ENCODE measurements around the gene PTPRN2. TPM values are rescaled to one million over a fixed set of nuclear protein-coding genes. Genes with fewer than 3 reads are reported as not detected.

Gene PTPRN2
- total RNA-seq, 1 experiment from 2014 or later: 1.1 TPM

DNA sequence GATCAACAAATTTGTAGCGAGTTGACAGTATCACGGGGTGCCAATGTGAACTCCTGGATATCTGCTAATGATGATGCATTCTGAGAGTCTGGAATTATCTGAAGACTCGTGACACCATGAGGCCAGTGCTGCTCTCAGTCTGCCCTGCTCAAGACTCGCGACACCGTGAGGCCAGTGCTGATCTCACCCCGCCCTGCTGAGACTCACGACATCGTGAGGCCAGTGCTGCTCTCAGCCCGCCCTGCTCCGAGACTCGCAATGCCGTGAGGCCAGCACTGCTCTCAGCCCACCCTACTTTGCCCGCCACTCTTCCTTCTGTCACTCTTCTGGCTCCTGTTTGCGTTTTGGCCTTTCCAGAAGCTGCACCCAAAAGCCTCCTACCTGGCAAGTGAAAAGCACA lies 411.8 kb downstream of the PTPRN2 start:
- Histone ChIP-seq H3K36me3 (ENCODE audit: control insufficient read depth, insufficient read depth, low read length) (no peaks in the 10 kb centered on the region), H3K4me3 (ENCODE audit: low read depth in 2 of 2, low read length in 2 of 2) (no peak overlapping the region), H3K27ac (ENCODE audit: low read length) (no peak overlapping the region), H3K4me1 (ENCODE audit: control insufficient read depth, insufficient read depth, low read length) (no peaks in the 10 kb centered on the region), H3K9me3 (ENCODE audit: control insufficient read depth, insufficient read depth, low read depth, low read length) (no peaks in the 10 kb centered on the region), H3K27me3 (ENCODE audit: control insufficient read depth, insufficient read depth, low read length) (no peaks in the 10 kb centered on the region; the same call in 1 of the 2 replicates)
- POLR2A ChIA-PET: no interaction called here
- ATAC-seq (no peak), DNase-seq (ENCODE audit: low read depth, low spot score) (no peak)
- in situ Hi-C loops (cut with HindIII; ENCODE audit: low pct_unique_long_range_greater_than_20kb, low sequenced_read_pairs) (no loop called here), intact Hi-C loops (cut with micrococcal nuclease; ENCODE audit: unreplicated experiment) (no loop called here)
- BruUV-seq (replicated peaks): no TSS peak
- CTCF ChIA-PET: no interaction called here
- TF ChIP-seq SIN3A (IDR thresholded peaks at IDR 0.05; ENCODE audit: borderline replicate concordance, insufficient read depth, low read depth, low read length) (no peak), REST (IDR thresholded peaks at IDR 0.05; ENCODE audit: insufficient read depth in 1 of 2, low read depth in 2 of 2, low read length in 1 of 2) (no peak), TCF7L2 (IDR thresholded peaks at IDR 0.05; ENCODE audit: low read depth, low read length) (no peak), CTCF (IDR thresholded peaks at IDR 0.05) (no peak), POLR2AphosphoS5 (IDR thresholded peaks at IDR 0.05; ENCODE audit: low read depth, low read length) (no peak)

GRCh38 chr7:158174947-158175346 lies 412.7 kb downstream of the PTPRN2 start:
- intact Hi-C loops (cut with micrococcal nuclease; ENCODE audit: unreplicated experiment) (no loop called here), in situ Hi-C loops (cut with HindIII; ENCODE audit: low pct_unique_long_range_greater_than_20kb, low sequenced_read_pairs) (no loop called here)
- H3K4me3 ChIP-seq (ENCODE audit: low read depth in 2 of 2, low read length in 2 of 2): no peak overlapping the region
- H3K27me3 ChIP-seq (ENCODE audit: control insufficient read depth, insufficient read depth, low read length): no peaks in the 10 kb centered on the region; the same call in 1 of the 2 replicates
- no peak for ATAC-seq
- ChIA-PET POLR2A (no interaction called here), CTCF (no interaction called here)
- no peaks in the 10 kb centered on the region for H3K4me1 ChIP-seq (ENCODE audit: control insufficient read depth, insufficient read depth, low read length)
- H3K27ac ChIP-seq (ENCODE audit: low read length): no peak overlapping the region
- DNase-seq (ENCODE audit: low read depth, low spot score): no peak
- TF ChIP-seq POLR2AphosphoS5 (IDR thresholded peaks at IDR 0.05; ENCODE audit: low read depth, low read length): no peak
- no peak for TF ChIP-seq REST (IDR thresholded peaks at IDR 0.05; ENCODE audit: insufficient read depth in 1 of 2, low read depth in 2 of 2, low read length in 1 of 2)
- TF ChIP-seq CTCF (IDR thresholded peaks at IDR 0.05): no peak
- no peaks in the 10 kb centered on the region for H3K9me3 ChIP-seq (ENCODE audit: control insufficient read depth, insufficient read depth, low read depth, low read length)
- BruUV-seq (replicated peaks): no TSS peak
- H3K36me3 ChIP-seq (ENCODE audit: control insufficient read depth, insufficient read depth, low read length): no peaks in the 10 kb centered on the region
